ENCODE results near the gene COX4I2. TPM values are rescaled to one million over a fixed set of nuclear protein-coding genes. Genes with fewer than 3 reads are reported as not detected.

The COX4I2 gene
- polyA plus RNA-seq, 1 donor from 2014 or later, result not detected

GRCh38 chr20:31669876-31670275 lies 32.2 kb downstream of the COX4I2 start:
- H3K9me2 ChIP-seq (ENCODE audit: insufficient read depth, low read length), result no peaks in the 10 kb centered on the region
- H3K4me3 ChIP-seq (ENCODE audit: low read length), result no peak overlapping the region
- H3K27ac ChIP-seq (ENCODE audit: low read length), result no peak overlapping the region
- no peaks in the 10 kb centered on the region for H3K27me3 ChIP-seq (ENCODE audit: insufficient read depth, low read depth, low read length)
- peaks cover 4% of the 10 kb centered on the region for H3K79me2 ChIP-seq (replicated peaks; ENCODE audit: insufficient read depth, low read length)
- H4K20me1 ChIP-seq (ENCODE audit: insufficient read depth), result no peaks in the 10 kb centered on the region
- TF ChIP-seq POLR2AphosphoS5 (IDR thresholded peaks at IDR 0.05) (no peak), TAF1 (IDR thresholded peaks at IDR 0.05; ENCODE audit: low read depth) (no peak), MXI1 (conservative IDR thresholded peaks at IDR 0.05; ENCODE audit: poor library complexity, severe bottlenecking) (no peak), SMC3 (conservative IDR thresholded peaks at IDR 0.05; ENCODE audit: poor library complexity) (no peak), EP300 (conservative IDR thresholded peaks at IDR 0.05; ENCODE audit: poor library complexity, severe bottlenecking) (no peak), EZH2 (IDR thresholded peaks at IDR 0.05; ENCODE audit: borderline replicate concordance, insufficient read depth, low read length, poor library complexity, severe bottlenecking) (no peak), CTCF (IDR thresholded peaks at IDR 0.05; ENCODE audit: poor library complexity, severe bottlenecking) (no peak), RAD21 (conservative IDR thresholded peaks at IDR 0.05) (no peak), REST (IDR thresholded peaks at IDR 0.05; ENCODE audit: borderline replicate concordance) (no peak)
- H3K9ac ChIP-seq (ENCODE audit: low read length), result no peak overlapping the region
- H3K4me2 ChIP-seq (ENCODE audit: low read length), result no peak overlapping the region
- H3K36me3 ChIP-seq (ENCODE audit: insufficient read depth, low read length), result peaks cover 15% of the 10 kb centered on the region
- no peak overlapping the region for H2AFZ ChIP-seq (ENCODE audit: low read depth, low read length)
- H3F3A ChIP-seq (ENCODE audit: insufficient read depth, low read length, poor library complexity, severe bottlenecking), result no peaks in the 10 kb centered on the region
- no peaks in the 10 kb centered on the region for H3K9me3 ChIP-seq (ENCODE audit: low read length)

GRCh38 chr20:31670371-31671228 lies 32.9 kb downstream of the COX4I2 start:
- Histone ChIP-seq H3K9me2 (ENCODE audit: insufficient read depth, low read length) (no peaks in the 10 kb centered on the region), H3K27me3 (ENCODE audit: insufficient read depth, low read depth, low read length) (no peaks in the 10 kb centered on the region), H3K4me2 (ENCODE audit: low read length) (no peak overlapping the region), H3K9me3 (ENCODE audit: low read length) (no peaks in the 10 kb centered on the region), H3F3A (ENCODE audit: insufficient read depth, low read length, poor library complexity, severe bottlenecking) (no peaks in the 10 kb centered on the region), H3K9ac (ENCODE audit: low read length) (no peak overlapping the region), H2AFZ (ENCODE audit: low read depth, low read length) (no peak overlapping the region), H4K20me1 (ENCODE audit: insufficient read depth) (no peaks in the 10 kb centered on the region), H3K36me3 (ENCODE audit: insufficient read depth, low read length) (peaks cover 7% of the 10 kb centered on the region), H3K4me3 (ENCODE audit: low read length) (no peak overlapping the region), H3K79me2 (replicated peaks; ENCODE audit: insufficient read depth, low read length) (peaks cover 4% of the 10 kb centered on the region), H3K27ac (ENCODE audit: low read length) (no peak overlapping the region)
- TF ChIP-seq POLR2AphosphoS5 (IDR thresholded peaks at IDR 0.05), result peak; percentile 14
- no peak for TF ChIP-seq RAD21 (conservative IDR thresholded peaks at IDR 0.05)
- no peak for TF ChIP-seq REST (IDR thresholded peaks at IDR 0.05; ENCODE audit: borderline replicate concordance)

Measured in neural cell (in vitro differentiated cells).